HG03571 (cell line): ENCODE data around the gene DGKI.

Experiments
- ATAC-seq: cut with Tn5 transposase; IDR thresholded peaks from one replicate; pipeline ENCODE4 v1.9.1; 2021; ENCODE audit not compliant: unreplicated experiment

Gene DGKI

DNA sequence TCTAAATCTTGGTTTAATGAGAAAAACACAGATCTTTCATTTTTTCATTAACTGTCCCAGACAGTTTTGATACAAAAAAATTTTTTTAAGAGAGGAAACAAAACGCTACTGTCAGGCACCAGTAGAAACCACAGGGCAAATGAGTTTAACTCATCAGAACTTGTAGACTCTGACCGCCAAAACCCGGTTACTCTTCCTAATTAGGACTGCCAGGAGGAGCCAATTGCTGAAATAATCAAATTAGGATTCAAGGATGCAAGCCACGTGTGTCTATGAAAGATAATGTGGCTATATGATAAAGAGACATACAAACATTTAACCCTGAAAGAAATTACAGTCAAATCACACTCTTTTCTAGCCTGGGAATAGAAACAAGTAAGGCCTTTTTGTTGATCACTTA lies 154.4 kb downstream of the DGKI start:
- ATAC-seq, result no peak

DNA sequence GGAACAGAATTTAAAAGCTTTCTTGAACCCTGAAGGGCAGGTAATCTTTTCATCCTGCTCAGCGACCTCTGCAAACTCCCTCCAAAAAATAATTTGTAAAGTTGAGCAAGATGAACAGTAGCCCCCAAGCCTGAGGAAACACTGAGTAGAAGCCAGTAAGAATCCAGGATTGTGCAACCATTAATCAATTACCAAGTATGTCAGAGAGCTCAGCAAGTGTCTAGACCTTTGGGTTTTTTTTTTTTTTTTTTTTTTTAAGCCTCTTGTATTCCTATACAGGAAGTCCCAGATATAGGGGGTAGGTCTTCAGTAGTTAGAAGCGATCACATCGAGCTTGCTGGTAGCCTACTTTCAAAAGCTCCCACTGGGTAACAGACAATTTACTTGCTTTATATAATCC lies 155.2 kb downstream of the DGKI start:
- no peak for ATAC-seq

DNA sequence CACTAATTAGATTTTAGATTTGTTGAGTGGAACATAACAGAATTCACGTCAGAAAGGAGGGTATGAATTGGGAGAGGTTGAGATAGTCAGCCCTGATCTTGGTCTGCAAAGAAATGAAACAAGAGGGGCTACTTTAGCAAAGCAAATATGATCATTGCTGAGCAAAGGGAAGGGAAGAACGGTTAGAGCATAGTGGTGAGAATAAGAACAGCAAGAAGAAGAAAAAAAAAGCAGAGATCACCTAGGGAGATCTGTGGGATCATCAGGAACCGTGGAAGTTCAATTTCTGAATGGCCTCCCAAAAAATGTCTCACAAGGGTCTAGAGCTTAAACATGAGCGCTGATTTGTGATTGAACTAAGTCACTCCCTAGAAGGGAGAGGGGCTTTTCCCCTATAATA lies 156.1 kb downstream of the DGKI start:
- ATAC-seq, result no peak

DNA sequence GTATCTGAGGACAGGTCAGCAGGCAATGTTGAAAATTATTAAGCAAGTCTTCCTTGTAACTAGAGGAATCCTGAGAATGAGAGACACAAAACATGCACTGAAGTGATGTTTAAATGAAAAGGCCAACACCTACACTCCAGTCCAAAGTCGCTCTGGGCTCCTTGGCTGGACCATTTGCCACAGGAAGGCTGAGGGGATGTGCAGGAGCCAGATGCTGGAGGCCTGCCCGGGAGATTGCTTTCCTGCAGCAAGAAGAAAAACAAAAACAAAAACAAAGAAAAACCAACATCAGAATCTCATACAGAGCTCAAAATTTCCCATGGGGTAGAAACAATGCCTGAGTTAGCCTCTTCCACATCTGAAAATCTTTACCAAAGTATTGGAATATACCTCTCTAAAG lies 157.0 kb downstream of the DGKI start:
- no peak for ATAC-seq

DNA sequence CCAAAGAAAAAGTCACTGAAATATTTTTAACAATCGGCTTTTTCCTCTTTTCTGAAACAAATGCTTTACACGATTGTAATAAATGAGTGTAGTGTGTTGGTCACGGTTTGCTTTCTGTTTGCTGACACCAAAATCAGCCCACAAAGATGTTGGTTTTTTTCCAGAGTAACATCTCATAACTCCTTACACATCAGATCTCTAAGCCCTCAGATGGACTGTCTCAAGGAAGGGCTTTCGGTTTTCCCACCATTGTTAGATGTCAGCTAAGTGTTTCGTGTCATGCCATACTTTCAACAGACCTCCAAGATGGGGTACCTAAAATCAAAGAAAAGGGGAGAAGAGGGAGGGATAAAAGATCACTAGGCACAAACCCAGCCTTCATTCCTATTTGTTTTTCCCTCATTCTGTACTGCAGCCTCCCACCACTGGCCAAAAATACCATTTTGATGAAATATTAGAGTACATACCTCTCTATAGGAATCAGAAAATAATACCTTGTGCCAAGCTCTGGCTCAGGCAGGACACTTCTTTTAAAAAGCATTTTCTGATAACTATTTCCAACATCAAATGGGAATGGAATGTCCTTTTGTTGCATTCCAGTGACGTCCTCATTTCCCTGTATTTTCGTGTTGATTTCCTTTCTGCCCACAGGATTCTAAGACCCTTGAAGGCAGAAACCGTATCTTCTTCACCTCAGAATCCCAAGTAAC lies 159.1 kb downstream of the DGKI start:
- no peak for ATAC-seq

DNA sequence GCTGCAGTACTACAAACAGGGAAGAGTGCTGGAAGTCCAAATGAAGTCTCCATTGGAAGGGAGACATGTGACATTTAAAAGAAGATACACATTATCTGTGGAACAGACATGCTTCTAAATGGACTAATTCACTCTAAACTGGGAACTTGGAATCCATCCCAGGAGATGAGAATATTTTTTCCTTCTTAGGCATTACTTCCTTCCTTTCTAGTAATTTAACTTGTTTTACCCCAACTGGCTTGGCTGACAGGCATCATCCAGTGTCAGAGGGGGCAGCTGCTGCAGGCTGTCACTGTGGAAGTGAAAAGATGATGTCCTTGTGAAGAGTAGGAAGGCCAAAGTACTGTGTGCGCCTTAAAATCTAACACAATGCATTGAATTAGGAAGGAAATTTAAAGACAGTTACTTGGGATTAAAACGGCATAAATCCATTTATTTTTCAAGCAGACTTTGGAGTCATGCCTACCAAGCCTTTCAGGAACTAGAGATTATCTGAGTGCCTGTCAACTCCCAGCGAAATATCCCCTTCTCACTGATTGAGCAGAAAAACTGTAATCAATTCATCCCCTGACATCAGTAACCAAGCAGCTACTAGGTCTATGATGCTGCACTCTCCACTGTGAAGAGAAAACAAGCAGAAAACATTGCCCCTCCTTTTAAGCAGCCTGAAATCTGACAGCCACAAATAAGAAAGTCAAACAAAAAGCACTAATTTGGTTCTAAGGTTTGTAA lies 161.2 kb downstream of the DGKI start:
- ATAC-seq, result no peak

DNA sequence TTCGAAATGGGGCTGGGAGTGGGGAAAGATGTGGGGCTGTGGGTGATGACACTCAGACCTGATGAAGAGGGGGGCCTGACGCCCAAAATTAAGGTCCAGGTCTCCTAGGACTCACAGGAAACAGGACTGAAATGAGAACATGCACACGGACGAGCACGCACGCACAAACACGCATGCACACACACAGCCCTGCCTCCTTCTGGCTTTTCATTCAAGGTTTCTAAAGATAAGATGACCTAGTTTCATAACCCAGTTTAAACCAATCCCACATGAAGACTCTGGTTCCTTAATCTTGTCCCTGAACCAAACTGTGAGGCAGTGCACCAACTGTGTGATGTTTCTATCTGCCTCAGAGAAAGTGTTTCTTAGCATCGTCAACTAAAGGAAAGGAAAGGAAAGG lies 162.0 kb downstream of the DGKI start:
- ATAC-seq, result no peak

DNA sequence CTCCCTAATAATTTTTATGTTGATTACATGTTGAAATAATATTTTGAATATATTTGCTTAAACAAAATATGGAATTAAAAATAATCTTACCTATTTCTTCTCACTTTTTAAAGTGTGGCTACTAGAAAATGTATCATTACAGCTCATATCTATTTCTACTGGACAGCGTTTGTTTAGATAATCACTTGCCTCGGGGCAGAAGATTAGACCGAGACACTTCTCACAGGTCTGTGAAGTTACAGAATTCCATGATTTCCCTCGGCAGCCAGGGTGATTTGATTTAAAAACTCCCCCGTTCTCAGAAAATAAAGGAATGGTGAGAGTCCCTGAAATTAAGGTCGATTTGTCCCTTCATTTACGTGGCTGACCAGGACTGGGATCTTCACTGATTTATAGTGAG lies 162.5 kb downstream of the DGKI start:
- ATAC-seq, result no peak

DNA sequence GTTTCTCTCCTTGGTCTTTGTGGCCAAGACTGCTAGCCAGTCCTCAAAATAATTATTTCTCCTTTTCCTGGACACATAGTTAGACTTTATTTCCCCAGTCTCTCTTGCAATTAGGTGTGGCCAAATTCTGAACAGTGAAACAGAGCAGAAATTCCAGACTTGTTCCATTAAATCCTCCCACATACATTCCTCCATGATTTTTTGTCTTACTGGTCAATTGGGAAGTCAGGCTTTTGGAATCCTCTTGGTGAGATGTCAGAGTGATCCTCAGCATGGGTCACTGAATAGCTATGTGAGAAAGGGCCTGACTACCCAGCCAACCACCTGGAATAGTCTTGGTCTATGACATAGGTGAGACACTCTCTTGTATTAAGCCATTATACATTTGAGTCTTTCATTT lies 164.2 kb downstream of the DGKI start:
- no peak for ATAC-seq

DNA sequence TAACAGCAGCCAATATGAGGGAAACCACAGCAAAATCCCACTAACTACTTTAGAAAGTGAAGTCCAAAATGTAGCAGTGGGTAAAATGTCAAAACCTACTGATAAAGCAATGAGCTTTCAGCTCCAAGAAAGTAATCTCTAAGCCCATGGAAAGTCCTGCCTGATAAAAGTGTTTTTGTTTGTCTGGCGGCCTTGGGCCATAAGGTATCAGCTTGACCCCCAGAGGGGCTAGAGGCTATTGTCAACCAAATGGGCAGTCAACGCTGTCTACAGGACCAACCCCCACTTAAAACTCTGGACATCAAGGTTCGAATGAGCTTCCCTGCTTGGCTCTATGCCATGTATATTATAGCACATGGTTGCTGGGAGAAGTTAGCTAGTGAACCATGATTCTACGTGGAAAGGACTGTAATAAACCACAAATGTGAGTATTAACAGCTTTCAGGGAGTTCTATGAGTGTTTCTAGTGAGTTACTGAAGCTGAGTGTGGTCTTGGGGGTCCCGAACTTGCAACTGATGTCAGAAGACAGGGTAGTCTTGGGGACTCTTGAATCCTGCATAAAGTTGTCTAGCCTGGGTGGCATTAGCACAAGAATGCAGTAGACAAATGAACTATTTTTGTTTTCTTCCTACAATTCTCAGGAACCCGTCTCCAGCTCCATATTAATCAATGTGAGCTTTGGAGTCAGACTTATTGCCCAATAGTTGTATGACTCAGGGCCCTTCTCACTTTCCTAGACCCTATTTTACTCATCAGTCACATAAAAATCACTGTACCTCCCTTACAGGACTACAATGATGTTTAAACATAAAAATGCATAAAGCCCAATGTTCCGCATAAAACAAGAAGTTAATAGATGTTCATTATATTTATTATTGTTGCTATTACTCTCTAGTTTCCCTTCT lies 164.9 kb downstream of the DGKI start:
- ATAC-seq, result no peak

DNA sequence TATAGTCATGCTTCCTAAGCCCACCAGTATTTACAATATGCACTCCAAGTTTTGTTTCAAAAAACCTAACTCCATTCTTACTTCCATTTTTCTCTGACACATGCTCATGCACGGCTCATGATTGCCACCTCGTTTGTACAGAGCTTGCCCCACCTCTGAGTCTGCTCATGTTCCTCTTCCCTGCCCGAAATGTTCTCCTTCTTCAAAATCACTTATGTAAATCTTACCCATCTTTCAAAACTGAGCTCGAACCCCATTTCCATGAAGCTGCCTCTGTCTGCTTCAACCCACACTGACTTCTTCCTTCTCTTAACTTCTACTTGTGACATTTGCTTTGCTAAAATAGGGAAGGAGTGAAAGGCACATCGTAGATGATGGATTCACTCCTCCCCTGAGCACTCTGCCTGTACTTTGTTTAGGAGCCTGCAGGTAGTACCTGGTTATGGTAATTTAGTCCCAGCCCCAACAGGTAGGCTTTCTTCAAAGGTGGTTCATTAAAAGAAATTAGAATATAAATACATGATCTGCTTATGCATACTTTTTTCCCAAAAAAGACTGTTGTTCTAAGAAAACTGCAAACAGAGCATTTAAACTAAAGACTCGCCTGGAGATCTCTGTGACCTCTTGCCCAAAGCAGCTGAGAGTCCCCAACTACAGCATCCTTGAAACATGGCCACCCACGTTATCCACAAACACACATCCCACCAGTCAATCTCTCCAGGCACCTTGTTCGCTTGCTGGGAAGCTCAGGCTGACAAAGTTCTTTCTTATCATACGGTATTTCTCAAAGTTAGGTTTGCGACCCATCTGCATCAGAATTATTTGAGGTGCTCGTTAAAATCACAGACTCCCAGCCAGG lies 172.0 kb downstream of the DGKI start:
- ATAC-seq, result no peak

DNA sequence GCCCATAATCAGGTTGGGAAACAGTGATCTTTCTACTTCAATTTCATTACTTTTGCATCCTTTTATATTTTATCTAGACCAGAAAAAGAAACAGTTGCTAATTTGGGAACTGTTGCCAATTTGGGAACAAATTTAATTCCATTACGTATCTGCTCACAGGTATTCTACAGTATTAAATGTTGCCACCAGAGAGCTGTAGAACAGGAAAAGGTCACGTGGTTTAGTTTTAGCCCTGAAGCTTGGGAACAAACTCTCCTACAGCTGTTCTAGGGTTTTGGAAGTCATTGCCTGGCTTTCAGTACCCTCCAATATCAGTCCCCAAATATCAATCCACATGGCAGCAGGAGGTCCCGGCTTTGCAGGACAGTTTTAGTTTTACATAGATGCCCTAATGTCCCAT lies 172.7 kb downstream of the DGKI start:
- no peak for ATAC-seq

DNA sequence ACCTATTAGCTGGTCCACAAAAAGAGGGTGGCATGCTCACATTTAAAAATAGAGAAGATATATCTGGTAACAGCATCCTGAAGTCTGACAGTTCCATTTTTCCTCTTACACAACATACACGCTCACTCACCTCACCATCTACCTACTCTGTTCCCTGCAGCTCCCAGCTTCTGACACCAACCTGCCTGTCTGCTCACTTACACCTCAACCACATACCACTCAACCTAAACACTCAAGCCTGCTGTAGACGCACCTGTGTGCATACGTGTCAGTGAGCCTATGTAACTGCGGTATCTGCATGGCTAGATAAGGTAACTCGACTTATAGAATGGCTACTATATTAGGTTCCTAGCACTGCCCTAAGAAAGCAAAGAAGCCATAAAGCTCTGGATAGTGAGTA lies 174.9 kb downstream of the DGKI start:
- ATAC-seq, result no peak

DNA sequence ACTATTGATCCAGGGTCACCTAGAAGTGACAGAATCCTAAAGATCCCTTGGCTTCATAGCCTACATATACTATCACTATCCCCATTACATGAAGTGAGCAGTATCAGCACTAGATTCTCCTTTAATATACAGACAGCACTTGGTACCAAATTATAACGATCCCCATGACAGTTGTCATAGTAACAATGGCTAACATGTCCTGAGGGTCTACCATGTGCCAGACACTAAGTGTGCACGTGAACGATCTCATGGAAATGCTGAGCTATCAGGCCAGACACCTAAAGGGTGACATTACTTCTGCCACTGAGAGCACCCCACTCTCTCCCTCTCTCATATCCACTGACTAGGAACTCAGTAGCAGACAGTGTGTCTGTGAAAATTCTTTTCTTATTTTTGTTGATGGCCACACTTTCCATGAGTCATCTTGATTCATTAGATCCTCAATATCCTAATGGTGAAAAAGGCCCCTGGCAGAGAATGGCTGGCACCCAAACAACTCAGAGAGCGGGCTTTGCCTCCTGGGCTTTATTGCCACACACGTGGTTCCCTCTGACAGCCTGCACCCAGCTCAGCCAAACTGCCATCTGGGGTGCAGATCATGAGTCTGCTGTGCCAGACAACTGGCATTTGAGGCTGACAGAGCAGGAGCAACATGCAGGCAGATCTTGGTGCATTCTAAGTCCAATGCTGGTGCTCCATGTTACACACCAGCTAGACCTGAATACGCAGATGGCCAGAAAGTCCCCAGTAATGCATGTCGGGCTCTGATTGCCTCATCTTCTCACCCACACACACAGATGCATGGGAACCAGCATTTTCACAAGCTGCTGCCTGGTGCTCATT lies 176.3 kb downstream of the DGKI start:
- ATAC-seq, result no peak

DNA sequence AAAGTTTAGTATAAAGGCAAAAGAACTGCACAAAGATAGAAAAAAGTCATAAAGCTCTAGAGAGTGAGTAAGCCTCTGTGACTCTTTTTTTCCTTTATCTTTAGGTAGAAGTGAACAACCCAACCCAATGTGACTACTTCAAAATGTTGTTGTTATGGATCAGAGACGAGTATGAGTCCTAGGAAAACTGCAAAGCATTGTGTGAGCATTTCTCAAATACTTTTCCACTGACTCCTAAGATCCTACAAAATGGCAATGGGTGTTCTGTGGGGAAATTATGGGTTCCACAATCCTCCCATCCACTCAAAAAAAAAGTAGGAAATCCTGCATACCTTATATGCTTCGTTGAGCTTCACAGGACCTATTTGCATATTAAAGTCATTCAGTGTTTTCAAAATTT lies 177.1 kb downstream of the DGKI start:
- ATAC-seq, result no peak

DNA sequence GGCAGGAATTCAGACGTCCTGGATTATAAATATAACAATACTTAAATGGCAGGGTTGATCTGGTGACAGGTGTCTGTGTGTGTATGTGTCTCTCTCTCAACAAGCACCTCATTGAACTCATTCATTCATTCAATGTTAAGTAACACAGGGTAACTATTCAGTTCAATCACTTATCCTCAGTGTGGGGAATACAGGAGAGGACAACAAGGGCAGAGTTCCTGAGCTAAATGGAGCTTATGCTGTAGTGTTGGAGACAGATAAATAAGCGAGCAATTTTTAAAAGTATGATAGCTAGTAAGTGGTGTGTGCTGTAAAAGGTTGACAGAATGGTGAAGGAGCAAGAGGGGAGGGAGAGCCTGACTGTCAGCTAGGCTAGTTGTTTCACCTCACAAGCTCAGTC lies 178.4 kb downstream of the DGKI start:
- no peak for ATAC-seq

DNA sequence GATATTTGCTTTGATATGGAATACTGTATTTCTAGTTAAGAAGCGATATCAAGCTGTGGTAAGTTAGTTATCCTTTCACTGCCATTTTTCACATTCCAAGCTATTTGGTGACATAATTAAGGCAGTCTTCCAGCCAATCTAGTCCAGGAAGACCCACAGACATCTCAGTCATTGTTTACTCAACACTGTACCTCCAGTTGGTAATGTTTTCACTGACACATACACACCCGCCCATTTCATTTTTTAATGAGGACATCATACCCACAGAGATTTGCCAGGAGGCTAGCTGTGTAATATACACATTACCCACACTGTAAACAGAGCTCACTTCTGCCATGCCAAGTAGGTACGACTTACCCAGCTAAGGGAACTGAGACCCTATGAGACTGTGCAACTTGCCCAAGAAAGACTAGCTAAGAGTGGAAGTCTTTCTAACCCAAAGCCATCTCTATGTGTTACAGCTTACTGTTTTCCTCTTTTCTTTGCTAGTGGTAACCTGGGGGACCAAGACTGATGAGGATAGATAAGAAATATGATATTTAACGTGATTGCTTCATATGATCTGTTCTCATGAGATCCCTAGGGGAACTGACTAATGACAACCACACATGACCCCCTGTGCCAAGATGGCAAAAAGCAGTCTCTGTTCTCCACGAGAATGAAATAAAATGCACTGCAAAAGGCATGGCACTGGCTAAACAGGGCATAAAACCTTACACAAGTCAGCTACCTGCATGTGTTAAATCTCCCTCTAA lies 179.0 kb downstream of the DGKI start:
- no peak for ATAC-seq

DNA sequence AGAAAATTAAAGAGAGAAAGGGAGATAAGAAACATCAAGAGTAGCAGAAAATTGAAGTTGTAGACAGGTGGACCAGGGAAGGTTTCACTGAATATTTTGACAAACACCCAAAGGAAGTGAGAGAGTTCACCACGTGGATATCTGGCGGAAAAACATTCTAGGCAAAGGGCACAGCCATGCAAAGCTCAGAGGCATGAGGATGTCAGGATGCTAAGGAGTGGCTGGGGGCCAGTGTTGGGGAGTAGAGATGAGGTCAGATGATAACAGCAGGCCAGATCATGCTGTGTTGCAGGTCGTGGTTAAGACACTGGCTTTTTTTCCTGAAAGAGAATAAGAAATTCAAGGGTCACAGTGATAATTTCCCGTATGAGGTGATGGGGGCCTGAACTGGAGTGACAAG lies 181.9 kb downstream of the DGKI start:
- no peak for ATAC-seq

DNA sequence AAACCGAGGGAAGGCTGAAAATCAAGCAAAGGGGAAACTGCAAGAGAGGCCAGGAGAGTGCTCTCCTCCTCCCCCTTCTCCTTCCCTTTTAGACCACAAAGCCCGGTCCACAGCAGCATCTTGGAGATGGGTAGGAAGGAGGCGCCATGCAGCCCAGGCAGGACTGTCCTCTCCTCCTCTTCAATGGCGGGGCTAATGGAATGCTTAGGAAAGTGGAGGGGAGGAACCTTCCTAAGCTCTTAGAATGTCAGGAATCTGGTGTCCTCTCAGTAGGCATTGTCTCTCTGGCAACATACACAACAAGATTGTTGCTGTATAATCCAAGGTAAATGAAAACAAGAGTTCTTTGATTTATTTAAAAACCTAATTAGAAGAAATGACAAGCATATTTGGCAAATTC lies 185.1 kb downstream of the DGKI start:
- no peak for ATAC-seq
